Liver (tissue), 9 donors: ENCODE data around the gene APBB1IP. TPM values are rescaled to one million over a fixed set of nuclear protein-coding genes. Genes with fewer than 3 reads are reported as not detected.
"Not testable (repeated sequence)": the region's sequence is repeated elsewhere in the genome, so short reads cannot be mapped to it uniquely, and the experiment has no call there.

Experiments
- DNase-seq: peaks from one replicate; pipeline ENCODE4 v3.0.0-alpha.2; 2017; ENCODE audit warnings: low spot score
- H3K27ac ChIP-seq, 2 donors: one replicate each; pipeline ENCODE4 v1.7.0; 2013; ENCODE audit warnings: inconsistent platforms in 2 of 2, low read length in 2 of 2, control low read depth in 1 of 2, low read depth in 1 of 2, mild to moderate bottlenecking in 1 of 2
- H3K27me3 ChIP-seq, 4 donors: one replicate each; pipeline versions ENCODE4 v1.6.1 to v1.7.0; 2013; ENCODE audit warnings: low read length in 3 of 4, inconsistent platforms in 1 of 4, mild to moderate bottlenecking in 1 of 4, moderate library complexity in 1 of 4; ENCODE audit not compliant: control insufficient read depth in 4 of 4, insufficient read depth in 4 of 4
- H3K36me3 ChIP-seq, 4 donors: one replicate each; pipeline versions ENCODE4 v1.6.1 to v1.7.0; 2013; ENCODE audit warnings: low read length in 3 of 4, mild to moderate bottlenecking in 3 of 4, low read depth in 1 of 4, moderate library complexity in 1 of 4; ENCODE audit not compliant: control insufficient read depth in 4 of 4, insufficient read depth in 3 of 4
- H3K4me1 ChIP-seq, 4 donors: one replicate each; pipeline versions ENCODE4 v1.6.1 to v1.7.0; 2013; ENCODE audit warnings: low read length in 3 of 4, mild to moderate bottlenecking in 3 of 4, moderate library complexity in 1 of 4; ENCODE audit not compliant: control insufficient read depth in 4 of 4, insufficient read depth in 4 of 4
- H3K4me3 ChIP-seq, 3 donors: one replicate each; pipeline versions ENCODE4 v1.6.1 to v1.7.0; 2013; ENCODE audit warnings: low read length in 3 of 3, control low read depth in 1 of 3, low read depth in 1 of 3, mild to moderate bottlenecking in 1 of 3
- H3K9ac ChIP-seq, 2 donors: one replicate each; pipeline ENCODE4 v1.7.0; 2013; ENCODE audit warnings: low read length in 2 of 2, mild to moderate bottlenecking in 2 of 2, moderate library complexity in 2 of 2, control low read depth in 1 of 2, low read depth in 1 of 2
- H3K9me3 ChIP-seq, 4 donors: one replicate each; pipeline versions ENCODE4 v1.6.1 to v1.7.0; 2013; ENCODE audit warnings: low read length in 3 of 4; ENCODE audit not compliant: control insufficient read depth in 4 of 4
- EGR1 ChIP-seq, 2 donors: IDR thresholded peaks; 2 replicates each; pipeline ENCODE4 v1.6.1; 2016 to 2018; ENCODE audit warnings: antibody characterized with exemption in 2 of 2, low read depth in 2 of 2
- FOXA1 ChIP-seq: IDR thresholded peaks from 2 replicates; pipeline ENCODE4 v1.6.1; 2016; ENCODE audit warnings: antibody characterized with exemption
- FOXA2 ChIP-seq: IDR thresholded peaks from 2 replicates; pipeline ENCODE4 v1.6.1; 2016; ENCODE audit warnings: antibody characterized with exemption
- GABPA ChIP-seq, 2 donors: IDR thresholded peaks in 1 of 2; conservative IDR thresholded peaks in 1 of 2; 2 replicates each; pipeline ENCODE4 v1.6.1; 2016; ENCODE audit warnings: antibody characterized with exemption in 2 of 2, mild to moderate bottlenecking in 1 of 2, moderate library complexity in 1 of 2
- HNF4A ChIP-seq, 2 donors: conservative IDR thresholded peaks; 2 replicates each; pipeline ENCODE4 v1.6.1; 2016; ENCODE audit warnings: antibody characterized with exemption in 2 of 2, mild to moderate bottlenecking in 2 of 2
- JUND ChIP-seq, 2 donors: IDR thresholded peaks; 2 replicates each; pipeline ENCODE4 v1.6.1; 2016; ENCODE audit warnings: antibody characterized with exemption in 2 of 2
- RXRA ChIP-seq, 2 donors: IDR thresholded peaks; 2 replicates each; pipeline ENCODE4 v1.6.1; 2017 to 2018; ENCODE audit warnings: antibody characterized with exemption in 2 of 2, mild to moderate bottlenecking in 1 of 2
- SP1 ChIP-seq: IDR thresholded peaks from 2 replicates; pipeline ENCODE4 v1.6.1; 2018; ENCODE audit warnings: antibody characterized with exemption, mild to moderate bottlenecking
- TAF1 ChIP-seq: conservative IDR thresholded peaks from 2 replicates; pipeline ENCODE4 v1.6.1; 2016; ENCODE audit warnings: antibody characterized with exemption, mild to moderate bottlenecking
- YY1 ChIP-seq: IDR thresholded peaks from 2 replicates; pipeline ENCODE4 v1.6.1; 2016; ENCODE audit warnings: antibody characterized with exemption, mild to moderate bottlenecking
- WGBS: extraction: QIAGEN DNeasy Blood & Tissue Kit; methylation state at CpG from one replicate; pipeline ENCODE4 v1.1.7; 2013; 5-methylcytosine and 5-hydroxymethylcytosine counted together
- polyA plus RNA-seq, 2 donors: library from polyadenylated mRNA; stranded (reverse) in 1 of 2; unstranded in 1 of 2; fragments of 200-250 nt in 1 of 2; fragments of >200 nt in 1 of 2; fragmentation: Nextera tagmentation in 1 of 2; extraction: Ambion mirVana in 1 of 2; gene quantifications; one replicate each; pipeline versions ENCODE4 v1.2.1 to v1.2.3, GENCODE V29; 2013 to 2015
- total RNA-seq, 2 donors: library from RNA; depleted of rRNA; stranded (reverse); fragments of >200 nt; gene quantifications; one replicate each; pipeline ENCODE4 v1.2.3, GENCODE V29; 2014
- TF ChIP-seq, protein P1 (sequence below): IDR thresholded peaks from 2 replicates; pipeline ENCODE4 v1.6.1; 2016; ENCODE audit warnings: antibody characterized with exemption
- TF ChIP-seq, protein P2 (sequence below): fragments of 150-350 bp; IDR thresholded peaks from 2 replicates; pipeline ENCODE4 v1.5.1; 2017; ENCODE audit warnings: improper control_type of control experiment, low read depth, low read length; ENCODE audit not compliant: missing input control
- TF ChIP-seq, protein P3 (sequence below): IDR thresholded peaks from 2 replicates; pipeline ENCODE4 v1.6.1; 2016; ENCODE audit warnings: antibody characterized with exemption
- TF ChIP-seq, protein P4 (sequence below): IDR thresholded peaks from 2 replicates; pipeline ENCODE4 v1.6.1; 2016; ENCODE audit warnings: antibody characterized with exemption, mild to moderate bottlenecking
- TF ChIP-seq, protein P5 (sequence below): IDR thresholded peaks from 2 replicates; pipeline ENCODE4 v1.6.1; 2016; ENCODE audit warnings: antibody characterized with exemption
- donor health status: healthy.
- donor health status: healthy.
- donor health status: healthy.
- donor health status: healthy.
- donor health status: healthy.

APBB1IP gene
- total and polyA plus RNA-seq, 4 donors = 9.3 to 28.4 (median 12.8) TPM

DNA sequence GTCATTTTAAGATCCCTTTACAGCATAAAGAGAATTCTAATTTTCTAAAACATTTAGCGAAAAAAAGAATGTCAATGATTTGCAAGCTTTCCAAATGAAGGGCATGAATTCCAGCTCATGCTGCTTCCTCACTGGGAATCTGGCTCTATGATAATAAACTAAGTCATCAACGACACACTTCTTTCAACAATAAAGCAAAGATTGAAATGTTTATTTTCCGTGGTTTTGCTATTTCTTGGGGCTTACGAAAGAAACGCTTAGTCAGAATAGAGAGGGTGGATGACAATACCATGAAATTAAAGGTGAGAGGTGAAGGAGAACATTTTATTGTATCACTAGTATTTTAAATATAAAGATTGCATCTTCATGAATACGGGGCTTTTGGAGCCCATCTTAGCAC lies 140.2 kb downstream of the APBB1IP start:
- not testable (repeated sequence) for H3K27ac ChIP-seq, H3K4me1 ChIP-seq, H3K9ac ChIP-seq, H3K4me3 ChIP-seq, DNase-seq, H3K27me3 ChIP-seq, H3K36me3 ChIP-seq, H3K9me3 ChIP-seq
- WGBS = 91% methylated on average over 6 of the region's 6 CpGs

DNA sequence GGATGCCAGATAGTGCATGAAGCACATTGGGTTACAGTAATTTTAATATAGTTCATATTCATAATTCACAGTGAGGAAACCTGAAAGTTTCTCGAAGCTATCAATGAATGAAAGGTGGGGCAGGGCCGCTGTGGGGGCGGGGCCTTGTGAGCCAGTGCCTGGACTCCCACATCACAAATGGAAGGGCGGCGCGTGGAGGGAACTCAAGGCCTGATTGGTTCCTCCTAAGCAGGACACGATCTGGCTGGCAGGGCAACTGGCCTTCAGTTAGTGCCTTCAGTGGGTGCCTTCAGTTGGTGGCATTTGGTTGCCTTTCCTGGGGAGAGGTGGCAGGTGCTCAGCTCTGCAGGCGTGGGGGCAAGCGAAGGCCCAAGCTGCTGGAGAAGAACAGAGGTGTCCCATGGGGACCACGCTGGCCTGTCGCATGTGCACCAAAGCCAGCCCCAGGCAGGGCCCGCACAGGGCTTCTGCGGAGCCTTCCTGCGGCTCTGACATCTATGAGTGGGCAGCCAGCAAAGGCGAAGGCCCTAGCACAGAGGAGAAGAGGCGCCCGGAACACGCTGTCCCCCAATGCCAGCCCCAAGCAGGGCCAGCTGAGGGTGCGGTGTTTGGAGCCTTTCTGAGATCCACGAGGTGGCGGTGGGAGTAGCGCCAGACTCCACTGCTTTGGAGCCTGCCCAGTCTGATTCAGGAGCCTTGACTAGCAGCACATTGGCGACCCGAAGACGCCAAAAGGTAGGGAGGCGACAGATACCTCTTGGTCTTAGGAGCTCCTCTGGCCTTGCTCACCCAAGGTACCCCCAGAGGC lies 141.3 kb downstream of the APBB1IP start:
- no peaks in the 10 kb centered on the region for H3K36me3 ChIP-seq
- no peak for DNase-seq

DNA sequence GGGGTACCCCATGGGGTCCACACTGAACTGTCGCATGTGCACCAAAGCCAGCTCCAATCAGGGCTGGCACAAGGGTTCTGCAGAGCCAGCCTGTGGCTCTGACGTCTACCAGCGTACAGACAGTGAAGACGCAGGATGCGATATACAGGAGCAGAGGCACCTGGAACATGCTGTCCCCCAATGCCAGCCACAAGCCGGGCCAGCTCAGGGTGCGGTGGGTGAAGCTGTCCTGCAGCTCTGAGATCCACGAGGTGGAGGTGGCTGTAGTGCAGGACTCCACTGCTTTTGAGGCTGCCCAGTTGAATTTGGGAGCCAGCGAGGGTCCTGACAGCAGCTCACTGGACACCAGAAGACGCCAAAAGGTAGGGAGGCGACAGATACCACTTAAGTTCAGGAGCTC lies 148.1 kb downstream of the APBB1IP start:
- H3K36me3 ChIP-seq = no peaks in the 10 kb centered on the region
- H3K4me3 ChIP-seq = no peak overlapping the region
- WGBS = 94% methylated on average over 11 of the region's 11 CpGs
- no peaks in the 10 kb centered on the region for H3K9me3 ChIP-seq
- TF ChIP-seq, protein P1, sequence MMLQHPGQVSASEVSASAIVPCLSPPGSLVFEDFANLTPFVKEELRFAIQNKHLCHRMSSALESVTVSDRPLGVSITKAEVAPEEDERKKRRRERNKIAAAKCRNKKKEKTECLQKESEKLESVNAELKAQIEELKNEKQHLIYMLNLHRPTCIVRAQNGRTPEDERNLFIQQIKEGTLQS = no peak
- TF ChIP-seq GABPA (IDR thresholded peaks at IDR 0.05 in 1 of 2, conservative IDR thresholded peaks at IDR 0.05 in 1 of 2) = no peak
- no peak for TF ChIP-seq TAF1
- TF ChIP-seq FOXA2 = no peak
- no peak for TF ChIP-seq YY1
- TF ChIP-seq, protein P2, sequence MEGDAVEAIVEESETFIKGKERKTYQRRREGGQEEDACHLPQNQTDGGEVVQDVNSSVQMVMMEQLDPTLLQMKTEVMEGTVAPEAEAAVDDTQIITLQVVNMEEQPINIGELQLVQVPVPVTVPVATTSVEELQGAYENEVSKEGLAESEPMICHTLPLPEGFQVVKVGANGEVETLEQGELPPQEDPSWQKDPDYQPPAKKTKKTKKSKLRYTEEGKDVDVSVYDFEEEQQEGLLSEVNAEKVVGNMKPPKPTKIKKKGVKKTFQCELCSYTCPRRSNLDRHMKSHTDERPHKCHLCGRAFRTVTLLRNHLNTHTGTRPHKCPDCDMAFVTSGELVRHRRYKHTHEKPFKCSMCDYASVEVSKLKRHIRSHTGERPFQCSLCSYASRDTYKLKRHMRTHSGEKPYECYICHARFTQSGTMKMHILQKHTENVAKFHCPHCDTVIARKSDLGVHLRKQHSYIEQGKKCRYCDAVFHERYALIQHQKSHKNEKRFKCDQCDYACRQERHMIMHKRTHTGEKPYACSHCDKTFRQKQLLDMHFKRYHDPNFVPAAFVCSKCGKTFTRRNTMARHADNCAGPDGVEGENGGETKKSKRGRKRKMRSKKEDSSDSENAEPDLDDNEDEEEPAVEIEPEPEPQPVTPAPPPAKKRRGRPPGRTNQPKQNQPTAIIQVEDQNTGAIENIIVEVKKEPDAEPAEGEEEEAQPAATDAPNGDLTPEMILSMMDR = no peak
- TF ChIP-seq RXRA (IDR thresholded peaks at IDR 0.05) = no peak
- TF ChIP-seq SP1 = no peak
- no peak for TF ChIP-seq HNF4A (conservative IDR thresholded peaks at IDR 0.05)
- TF ChIP-seq, protein P3, sequence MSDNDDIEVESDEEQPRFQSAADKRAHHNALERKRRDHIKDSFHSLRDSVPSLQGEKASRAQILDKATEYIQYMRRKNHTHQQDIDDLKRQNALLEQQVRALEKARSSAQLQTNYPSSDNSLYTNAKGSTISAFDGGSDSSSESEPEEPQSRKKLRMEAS = no peak
- TF ChIP-seq FOXA1 = no peak
- TF ChIP-seq, protein P4, sequence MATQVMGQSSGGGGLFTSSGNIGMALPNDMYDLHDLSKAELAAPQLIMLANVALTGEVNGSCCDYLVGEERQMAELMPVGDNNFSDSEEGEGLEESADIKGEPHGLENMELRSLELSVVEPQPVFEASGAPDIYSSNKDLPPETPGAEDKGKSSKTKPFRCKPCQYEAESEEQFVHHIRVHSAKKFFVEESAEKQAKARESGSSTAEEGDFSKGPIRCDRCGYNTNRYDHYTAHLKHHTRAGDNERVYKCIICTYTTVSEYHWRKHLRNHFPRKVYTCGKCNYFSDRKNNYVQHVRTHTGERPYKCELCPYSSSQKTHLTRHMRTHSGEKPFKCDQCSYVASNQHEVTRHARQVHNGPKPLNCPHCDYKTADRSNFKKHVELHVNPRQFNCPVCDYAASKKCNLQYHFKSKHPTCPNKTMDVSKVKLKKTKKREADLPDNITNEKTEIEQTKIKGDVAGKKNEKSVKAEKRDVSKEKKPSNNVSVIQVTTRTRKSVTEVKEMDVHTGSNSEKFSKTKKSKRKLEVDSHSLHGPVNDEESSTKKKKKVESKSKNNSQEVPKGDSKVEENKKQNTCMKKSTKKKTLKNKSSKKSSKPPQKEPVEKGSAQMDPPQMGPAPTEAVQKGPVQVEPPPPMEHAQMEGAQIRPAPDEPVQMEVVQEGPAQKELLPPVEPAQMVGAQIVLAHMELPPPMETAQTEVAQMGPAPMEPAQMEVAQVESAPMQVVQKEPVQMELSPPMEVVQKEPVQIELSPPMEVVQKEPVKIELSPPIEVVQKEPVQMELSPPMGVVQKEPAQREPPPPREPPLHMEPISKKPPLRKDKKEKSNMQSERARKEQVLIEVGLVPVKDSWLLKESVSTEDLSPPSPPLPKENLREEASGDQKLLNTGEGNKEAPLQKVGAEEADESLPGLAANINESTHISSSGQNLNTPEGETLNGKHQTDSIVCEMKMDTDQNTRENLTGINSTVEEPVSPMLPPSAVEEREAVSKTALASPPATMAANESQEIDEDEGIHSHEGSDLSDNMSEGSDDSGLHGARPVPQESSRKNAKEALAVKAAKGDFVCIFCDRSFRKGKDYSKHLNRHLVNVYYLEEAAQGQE = no peak
- no peak for TF ChIP-seq JUND (IDR thresholded peaks at IDR 0.05)
- TF ChIP-seq, protein P5, sequence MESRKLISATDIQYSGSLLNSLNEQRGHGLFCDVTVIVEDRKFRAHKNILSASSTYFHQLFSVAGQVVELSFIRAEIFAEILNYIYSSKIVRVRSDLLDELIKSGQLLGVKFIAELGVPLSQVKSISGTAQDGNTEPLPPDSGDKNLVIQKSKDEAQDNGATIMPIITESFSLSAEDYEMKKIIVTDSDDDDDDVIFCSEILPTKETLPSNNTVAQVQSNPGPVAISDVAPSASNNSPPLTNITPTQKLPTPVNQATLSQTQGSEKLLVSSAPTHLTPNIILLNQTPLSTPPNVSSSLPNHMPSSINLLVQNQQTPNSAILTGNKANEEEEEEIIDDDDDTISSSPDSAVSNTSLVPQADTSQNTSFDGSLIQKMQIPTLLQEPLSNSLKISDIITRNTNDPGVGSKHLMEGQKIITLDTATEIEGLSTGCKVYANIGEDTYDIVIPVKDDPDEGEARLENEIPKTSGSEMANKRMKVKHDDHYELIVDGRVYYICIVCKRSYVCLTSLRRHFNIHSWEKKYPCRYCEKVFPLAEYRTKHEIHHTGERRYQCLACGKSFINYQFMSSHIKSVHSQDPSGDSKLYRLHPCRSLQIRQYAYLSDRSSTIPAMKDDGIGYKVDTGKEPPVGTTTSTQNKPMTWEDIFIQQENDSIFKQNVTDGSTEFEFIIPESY = no peak
- H3K4me1 ChIP-seq = no peaks in the 10 kb centered on the region
- no peaks in the 10 kb centered on the region for H3K27me3 ChIP-seq
- H3K27ac ChIP-seq = no peak overlapping the region
- no peak for DNase-seq
- H3K9ac ChIP-seq = no peak overlapping the region

More for the DNA sequence above, 141.3 kb downstream of the APBB1IP start:
- TF ChIP-seq, protein P3 = no peak
- TF ChIP-seq, protein P1 = no peak
- TF ChIP-seq YY1 (no peak), EGR1 (IDR thresholded peaks at IDR 0.05; ENCODE audit: low read depth in 2 of 2) (no peak), GABPA (IDR thresholded peaks at IDR 0.05 in 1 of 2, conservative IDR thresholded peaks at IDR 0.05 in 1 of 2) (no peak), HNF4A (conservative IDR thresholded peaks at IDR 0.05) (no peak)
- H3K27me3 ChIP-seq = no peaks in the 10 kb centered on the region
- WGBS = 96% methylated on average over 26 of the region's 26 CpGs
- H3K9ac ChIP-seq = no peak overlapping the region
- no peak overlapping the region for H3K27ac ChIP-seq
- H3K9me3 ChIP-seq = peaks cover 0 to 5% (median 0%) of the 10 kb centered on the region in 4 donors
- H3K4me3 ChIP-seq = no peak overlapping the region
- H3K4me1 ChIP-seq = no peaks in the 10 kb centered on the region
